Left lobe of liver (tissue), 2 donors: ENCODE data around the gene SERPINB2. TPM values are rescaled to one million over a fixed set of nuclear protein-coding genes. Genes with fewer than 3 reads are reported as not detected.
"Not testable (repeated sequence)": the region's sequence is repeated elsewhere in the genome, so short reads cannot be mapped to it uniquely, and the experiment has no call there.

ENCODE experiments used
- ATAC-seq: fragments of 200-7000 bp; cut with Tn5 transposase; one replicate; pipeline ENCODE4 v1.9.1; 2020; ENCODE audit warnings: mild to moderate bottlenecking, moderate library complexity
- DNase-seq: peaks from one replicate; pipeline ENCODE4 v3.0.0-alpha.2; 2020; ENCODE audit warnings: low spot score
- total RNA-seq: library from RNA; stranded (reverse); gene quantifications from one replicate; pipeline ENCODE4 v1.2.1, GENCODE V29; 2021
- donor health status: DM: no; HTN: no; CAD: no; lungs with moderate emphysema.
- donor health status: DM: no; HTN: yes; CAD: no.

SERPINB2 gene
- total RNA-seq, 1 donor from 2014 or later = not detected

GRCh38 chr18:63888470-63889190 is 1.1 kb downstream of the SERPINB2 start:
- ATAC-seq (no peak), DNase-seq (no peak)

GRCh38 chr18:63889626-63890025 is 2.1 kb downstream of the SERPINB2 start:
- no peak for ATAC-seq

GRCh38 chr18:63890237-63890949 is 2.9 kb downstream of the SERPINB2 start:
- ATAC-seq (no peak), DNase-seq (no peak)

More at GRCh38 chr18:63889626-63890025, 2.1 kb downstream of the SERPINB2 start:
- DNase-seq = no peak

- DNase-seq (no peak), ATAC-seq (no peak)
Measured at GRCh38 chr18:63890950-63891304, 3.4 kb downstream of the SERPINB2 start.

GRCh38 chr18:63892566-63892965 is 5.1 kb downstream of the SERPINB2 start:
- DNase-seq (no peak), ATAC-seq (no peak)

GRCh38 chr18:63894106-63894772 is 6.7 kb downstream of the SERPINB2 start:
- ATAC-seq = no peak
- no peak for DNase-seq

GRCh38 chr18:63895190-63895589 is 7.7 kb downstream of the SERPINB2 start:
- DNase-seq (no peak), ATAC-seq (no peak)

GRCh38 chr18:63897072-63897471 is 9.6 kb downstream of the SERPINB2 start:
- ATAC-seq = no peak

GRCh38 chr18:63899206-63899605 is 11.7 kb downstream of the SERPINB2 start:
- no peak for ATAC-seq
- no peak for DNase-seq

More at GRCh38 chr18:63897072-63897471, 9.6 kb downstream of the SERPINB2 start:
- no peak for DNase-seq

- ATAC-seq = no peak
- no peak for DNase-seq
Measured at GRCh38 chr18:63903851-63904570, 16.5 kb downstream of the SERPINB2 start.

- no peak for DNase-seq
- no peak for ATAC-seq
Measured at GRCh38 chr18:63904694-63905093, 17.2 kb downstream of the SERPINB2 start.

GRCh38 chr18:63905361-63905760 is 17.9 kb downstream of the SERPINB2 start:
- no peak for DNase-seq

GRCh38 chr18:63906056-63906455 is 18.6 kb downstream of the SERPINB2 start:
- DNase-seq = no peak
- ATAC-seq = no peak

More at GRCh38 chr18:63905361-63905760, 17.9 kb downstream of the SERPINB2 start:
- no peak for ATAC-seq

GRCh38 chr18:63907664-63908063 is 20.2 kb downstream of the SERPINB2 start, which contains the start of gene SERPINB10:
SERPINB10 (plus strand) TSS chr18:63907958; CDS start chr18:63915511, 7,553 bp downstream.
- no peak for ATAC-seq
- no peak for DNase-seq

- ATAC-seq (no peak), DNase-seq (no peak)
Measured at GRCh38 chr18:63908858-63909257, 21.4 kb downstream of the SERPINB2 start.

- no peak for ATAC-seq
- no peak for DNase-seq
Measured at GRCh38 chr18:63909870-63910269, 22.4 kb downstream of the SERPINB2 start.

GRCh38 chr18:63917817-63918216 is 30.3 kb downstream of the SERPINB2 start:
- DNase-seq = no peak
- no peak for ATAC-seq

- ATAC-seq = no peak
- no peak for DNase-seq
Measured at GRCh38 chr18:63922049-63922448, 34.5 kb downstream of the SERPINB2 start.

GRCh38 chr18:63924551-63924950 is 37.0 kb downstream of the SERPINB2 start:
- DNase-seq (no peak), ATAC-seq (no peak)

GRCh38 chr18:63928331-63928730 is 40.8 kb downstream of the SERPINB2 start:
- DNase-seq (no peak), ATAC-seq (no peak)

GRCh38 chr18:63929369-63929768 is 41.9 kb downstream of the SERPINB2 start:
- not testable (repeated sequence) for ATAC-seq, DNase-seq
